ENCODE results near the gene GLUD2.

DNA sequence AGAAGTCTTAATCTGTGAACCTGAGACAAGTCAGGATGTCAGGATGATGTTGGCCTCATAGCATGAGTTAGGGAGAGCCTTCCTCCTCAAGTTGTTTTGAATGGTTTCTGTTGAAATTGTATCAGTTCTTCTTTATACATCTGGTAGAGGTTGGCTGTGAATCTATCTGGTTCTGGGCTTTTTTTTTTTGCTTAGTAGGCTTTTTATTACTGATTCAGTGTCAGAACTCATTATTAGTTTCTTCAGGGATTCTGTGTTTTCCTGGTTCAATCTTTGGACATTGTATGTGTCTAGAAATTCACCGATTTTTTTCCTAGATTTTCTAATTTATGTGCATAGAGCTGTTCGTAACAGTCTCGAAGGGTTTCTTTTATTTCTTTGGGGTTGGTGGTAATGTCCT, 14.9 kb downstream of the GLUD2 start:
- TF ChIP-seq, protein P1, sequence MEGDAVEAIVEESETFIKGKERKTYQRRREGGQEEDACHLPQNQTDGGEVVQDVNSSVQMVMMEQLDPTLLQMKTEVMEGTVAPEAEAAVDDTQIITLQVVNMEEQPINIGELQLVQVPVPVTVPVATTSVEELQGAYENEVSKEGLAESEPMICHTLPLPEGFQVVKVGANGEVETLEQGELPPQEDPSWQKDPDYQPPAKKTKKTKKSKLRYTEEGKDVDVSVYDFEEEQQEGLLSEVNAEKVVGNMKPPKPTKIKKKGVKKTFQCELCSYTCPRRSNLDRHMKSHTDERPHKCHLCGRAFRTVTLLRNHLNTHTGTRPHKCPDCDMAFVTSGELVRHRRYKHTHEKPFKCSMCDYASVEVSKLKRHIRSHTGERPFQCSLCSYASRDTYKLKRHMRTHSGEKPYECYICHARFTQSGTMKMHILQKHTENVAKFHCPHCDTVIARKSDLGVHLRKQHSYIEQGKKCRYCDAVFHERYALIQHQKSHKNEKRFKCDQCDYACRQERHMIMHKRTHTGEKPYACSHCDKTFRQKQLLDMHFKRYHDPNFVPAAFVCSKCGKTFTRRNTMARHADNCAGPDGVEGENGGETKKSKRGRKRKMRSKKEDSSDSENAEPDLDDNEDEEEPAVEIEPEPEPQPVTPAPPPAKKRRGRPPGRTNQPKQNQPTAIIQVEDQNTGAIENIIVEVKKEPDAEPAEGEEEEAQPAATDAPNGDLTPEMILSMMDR (IDR thresholded peaks at IDR 0.05; ENCODE audit: insufficient read depth, low read depth, low read length), result no peak
- no peak for TF ChIP-seq EZH2 (IDR thresholded peaks at IDR 0.05; ENCODE audit: insufficient read depth, low read length)

Data from astrocyte (in vitro differentiated cells and primary cell).